Measurements from ENCODE around the gene CGB5.
"Not testable (repeated sequence)": the region's sequence is repeated elsewhere in the genome, so short reads cannot be mapped to it uniquely, and the experiment has no call there.

Gene CGB5

DNA sequence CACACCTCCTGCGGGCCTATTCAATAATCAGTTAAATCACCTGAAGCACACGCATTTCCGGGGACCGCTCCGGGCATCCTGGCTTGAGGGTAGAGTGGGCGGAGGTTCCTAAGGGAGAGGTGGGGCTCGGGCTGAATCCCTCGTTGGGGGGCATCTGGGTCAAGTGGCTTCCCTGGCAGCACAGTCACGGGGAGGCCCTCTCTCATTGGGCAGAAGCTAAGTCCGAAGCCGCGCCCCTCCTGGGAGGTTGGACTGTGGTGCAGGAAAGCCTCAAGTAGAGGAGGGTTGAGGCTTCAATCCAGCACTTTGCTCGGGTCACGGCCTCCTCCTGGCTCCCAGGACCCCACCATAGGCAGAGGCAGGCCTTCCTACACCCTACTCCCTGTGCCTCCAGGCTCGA lies at the start of gene CGB5:
TSS of gene CGB5 (plus strand) at position 301 of the 400 bp plus-strand sequence. CDS start 362 bp downstream, outside the sequence.
- H4K20me1 ChIP-seq (ENCODE audit: insufficient read depth, low read length); H3K27ac ChIP-seq (ENCODE audit: low read length); DNase-seq: not testable (repeated sequence)

DNA sequence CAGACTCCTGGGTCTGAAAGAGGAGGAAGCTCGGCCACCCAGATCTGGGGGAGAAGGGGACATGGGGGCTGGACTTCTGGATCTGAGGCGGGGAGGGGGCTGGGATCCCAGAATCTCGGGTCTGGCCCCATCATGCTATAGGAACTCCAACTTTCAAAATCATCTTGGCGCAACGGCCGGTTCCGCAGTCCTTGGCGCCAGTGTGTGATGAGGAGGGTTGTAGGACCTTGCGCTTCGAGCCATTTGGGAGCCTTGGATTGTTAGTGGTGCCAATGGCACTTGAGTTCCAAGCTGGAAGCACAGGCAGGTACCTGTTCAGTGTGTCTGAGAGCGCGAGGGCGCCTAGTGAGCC lies 49.6 kb upstream of the CGB5 start:
- no peaks in the 10 kb centered on the region for H3F3A ChIP-seq (ENCODE audit: insufficient read depth, low read length)
- H3K79me2 ChIP-seq (ENCODE audit: low read length): peaks cover 79% of the 10 kb centered on the region
- TF ChIP-seq EZH2 (optimal IDR thresholded peaks at IDR 0.05; ENCODE audit: low read depth, low read length) (no peak), EZH2phosphoT487 (IDR thresholded peaks at IDR 0.05; ENCODE audit: low read length) (no peak)
- TF ChIP-seq, protein P1, sequence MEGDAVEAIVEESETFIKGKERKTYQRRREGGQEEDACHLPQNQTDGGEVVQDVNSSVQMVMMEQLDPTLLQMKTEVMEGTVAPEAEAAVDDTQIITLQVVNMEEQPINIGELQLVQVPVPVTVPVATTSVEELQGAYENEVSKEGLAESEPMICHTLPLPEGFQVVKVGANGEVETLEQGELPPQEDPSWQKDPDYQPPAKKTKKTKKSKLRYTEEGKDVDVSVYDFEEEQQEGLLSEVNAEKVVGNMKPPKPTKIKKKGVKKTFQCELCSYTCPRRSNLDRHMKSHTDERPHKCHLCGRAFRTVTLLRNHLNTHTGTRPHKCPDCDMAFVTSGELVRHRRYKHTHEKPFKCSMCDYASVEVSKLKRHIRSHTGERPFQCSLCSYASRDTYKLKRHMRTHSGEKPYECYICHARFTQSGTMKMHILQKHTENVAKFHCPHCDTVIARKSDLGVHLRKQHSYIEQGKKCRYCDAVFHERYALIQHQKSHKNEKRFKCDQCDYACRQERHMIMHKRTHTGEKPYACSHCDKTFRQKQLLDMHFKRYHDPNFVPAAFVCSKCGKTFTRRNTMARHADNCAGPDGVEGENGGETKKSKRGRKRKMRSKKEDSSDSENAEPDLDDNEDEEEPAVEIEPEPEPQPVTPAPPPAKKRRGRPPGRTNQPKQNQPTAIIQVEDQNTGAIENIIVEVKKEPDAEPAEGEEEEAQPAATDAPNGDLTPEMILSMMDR (IDR thresholded peaks at IDR 0.05; ENCODE audit: low read length): no peak
- H3K27ac ChIP-seq (ENCODE audit: low read length): peak overlapping the region; percentile 89; the same call in 1 of the 2 replicates
- H3K9me2 ChIP-seq (replicated peaks; ENCODE audit: insufficient read depth, low read length): no peaks in the 10 kb centered on the region
- H3K9ac ChIP-seq (ENCODE audit: low read length): peak overlapping the region; percentile 87
- H4K20me1 ChIP-seq (ENCODE audit: insufficient read depth, low read length): no peaks in the 10 kb centered on the region
- H3K4me2 ChIP-seq (ENCODE audit: low read depth, low read length): peak overlapping the region; percentile 89
- peaks cover 10% of the 10 kb centered on the region for H3K4me1 ChIP-seq (ENCODE audit: low read length)
- no peak for DNase-seq
- H3K27me3 ChIP-seq (replicated peaks; ENCODE audit: insufficient read depth, low read length): no peaks in the 10 kb centered on the region
- H3K4me3 ChIP-seq (ENCODE audit: low read length): peak overlapping the region; percentile 96
- no peaks in the 10 kb centered on the region for H3K9me3 ChIP-seq (replicated peaks; ENCODE audit: insufficient read depth, low read length)
- peak overlapping the region; percentile 52 for H2AFZ ChIP-seq (ENCODE audit: low read length)
- H3K36me3 ChIP-seq (replicated peaks; ENCODE audit: insufficient read depth, low read length): no peaks in the 10 kb centered on the region

More for the DNA sequence above, at the start of gene CGB5:
- not testable (repeated sequence) for H3K9ac ChIP-seq (ENCODE audit: low read length); H3K4me3 ChIP-seq (ENCODE audit: low read length); H3K9me3 ChIP-seq (replicated peaks; ENCODE audit: insufficient read depth, low read length); H2AFZ ChIP-seq (ENCODE audit: low read length); H3K4me1 ChIP-seq (ENCODE audit: low read length); H3K36me3 ChIP-seq (replicated peaks; ENCODE audit: insufficient read depth, low read length); H3K79me2 ChIP-seq (ENCODE audit: low read length); H3F3A ChIP-seq (ENCODE audit: insufficient read depth, low read length); H3K4me2 ChIP-seq (ENCODE audit: low read depth, low read length); H3K9me2 ChIP-seq (replicated peaks; ENCODE audit: insufficient read depth, low read length)
- peaks cover 27% of the 10 kb centered on the region for H3K27me3 ChIP-seq (replicated peaks; ENCODE audit: insufficient read depth, low read length)

DNA sequence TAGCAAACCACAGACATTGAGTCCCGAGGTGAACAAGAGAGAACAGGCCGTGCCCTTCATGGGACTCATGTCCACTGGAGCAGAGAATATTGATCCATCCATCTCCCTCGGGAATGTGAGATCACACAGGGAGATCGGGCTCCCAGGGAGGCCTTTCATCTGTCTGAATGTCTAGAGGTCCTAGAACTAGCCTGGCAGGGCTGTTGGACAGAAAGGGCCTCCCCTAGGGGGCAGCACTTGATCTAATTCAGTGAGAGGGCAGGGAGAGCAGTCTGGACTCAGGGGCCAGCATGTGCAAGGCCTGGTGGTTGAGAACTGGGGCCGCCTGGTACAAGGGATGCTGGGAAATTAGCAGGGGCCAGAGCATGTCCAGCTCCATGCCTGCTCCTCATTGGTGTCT lies 45.7 kb upstream of the CGB5 start:
- H4K20me1 ChIP-seq (ENCODE audit: insufficient read depth, low read length): no peaks in the 10 kb centered on the region
- H2AFZ ChIP-seq (ENCODE audit: low read length): no peak overlapping the region
- no peaks in the 10 kb centered on the region for H3F3A ChIP-seq (ENCODE audit: insufficient read depth, low read length)
- H3K9me3 ChIP-seq (replicated peaks; ENCODE audit: insufficient read depth, low read length): no peaks in the 10 kb centered on the region
- no peak overlapping the region for H3K4me3 ChIP-seq (ENCODE audit: low read length)
- H3K4me2 ChIP-seq (ENCODE audit: low read depth, low read length): no peak overlapping the region
- H3K27ac ChIP-seq (ENCODE audit: low read length): no peak overlapping the region
- H3K79me2 ChIP-seq (ENCODE audit: low read length): peaks cover 59% of the 10 kb centered on the region
- peaks cover 4% of the 10 kb centered on the region; the same call in 1 of the 2 replicates for H3K4me1 ChIP-seq (ENCODE audit: low read length)
- H3K36me3 ChIP-seq (replicated peaks; ENCODE audit: insufficient read depth, low read length): no peaks in the 10 kb centered on the region; the same call in 1 of the 2 replicates
- peak; percentile 52 for DNase-seq
- H3K27me3 ChIP-seq (replicated peaks; ENCODE audit: insufficient read depth, low read length): no peaks in the 10 kb centered on the region
- no peak for TF ChIP-seq EZH2 (optimal IDR thresholded peaks at IDR 0.05; ENCODE audit: low read depth, low read length)
- TF ChIP-seq, protein P1 (IDR thresholded peaks at IDR 0.05; ENCODE audit: low read length): peak; percentile 56
- H3K9ac ChIP-seq (ENCODE audit: low read length): no peak overlapping the region
- H3K9me2 ChIP-seq (replicated peaks; ENCODE audit: insufficient read depth, low read length): no peaks in the 10 kb centered on the region

DNA sequence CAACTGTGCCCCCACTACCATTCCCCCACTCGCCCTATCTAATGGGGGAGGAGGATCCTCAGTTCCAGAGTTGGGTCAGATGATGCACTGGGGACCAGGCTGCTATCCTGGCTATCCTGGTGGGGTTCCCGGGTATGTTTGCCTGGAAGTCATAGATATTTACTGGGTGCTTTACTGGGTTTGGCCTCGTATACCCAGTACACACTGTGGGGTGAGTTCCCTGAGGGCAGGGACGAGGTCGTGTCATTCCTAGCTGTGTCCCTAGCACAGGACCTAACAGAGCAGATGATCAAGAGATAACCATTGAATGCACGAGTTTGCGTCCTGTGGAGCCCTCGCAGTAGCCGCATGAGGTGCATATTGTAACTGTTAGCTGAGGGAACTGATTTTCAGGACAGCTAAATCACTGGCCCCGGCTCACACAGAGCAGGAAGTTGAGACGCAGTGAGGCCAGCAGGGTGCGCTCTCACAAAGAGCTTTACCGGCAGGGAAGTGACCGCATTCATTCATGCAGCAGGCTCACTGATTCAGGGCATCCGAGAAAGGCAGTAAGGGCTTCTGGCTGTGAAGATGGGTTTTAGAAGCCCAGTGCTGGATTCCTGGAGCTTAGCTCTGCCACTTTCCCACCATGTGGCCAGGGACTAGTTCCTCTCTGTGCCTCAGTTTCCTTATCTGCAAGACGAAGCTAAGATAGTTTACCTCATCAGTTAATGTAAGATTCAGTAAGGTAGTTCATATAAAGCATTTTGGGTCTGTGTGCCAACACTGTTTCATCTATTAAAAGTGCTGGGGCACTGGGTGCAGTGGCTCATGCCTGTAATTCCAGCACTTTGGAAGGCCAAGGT lies 43.9 kb upstream of the CGB5 start:
- Histone ChIP-seq H3K4me2 (ENCODE audit: low read depth, low read length) (no peak overlapping the region), H3K79me2 (ENCODE audit: low read length) (peaks cover 47% of the 10 kb centered on the region), H3K9me3 (replicated peaks; ENCODE audit: insufficient read depth, low read length) (no peaks in the 10 kb centered on the region), H3K4me1 (ENCODE audit: low read length) (peaks cover 4% of the 10 kb centered on the region; the same call in 1 of the 2 replicates), H3K36me3 (replicated peaks; ENCODE audit: insufficient read depth, low read length) (no peaks in the 10 kb centered on the region; the same call in 1 of the 2 replicates), H4K20me1 (ENCODE audit: insufficient read depth, low read length) (no peaks in the 10 kb centered on the region), H3K9ac (ENCODE audit: low read length) (no peak overlapping the region), H2AFZ (ENCODE audit: low read length) (no peak overlapping the region), H3K4me3 (ENCODE audit: low read length) (no peak overlapping the region), H3F3A (ENCODE audit: insufficient read depth, low read length) (no peaks in the 10 kb centered on the region), H3K27ac (ENCODE audit: low read length) (no peak overlapping the region), H3K27me3 (replicated peaks; ENCODE audit: insufficient read depth, low read length) (no peaks in the 10 kb centered on the region), H3K9me2 (replicated peaks; ENCODE audit: insufficient read depth, low read length) (no peaks in the 10 kb centered on the region)
- peak; percentile 37 for DNase-seq
- TF ChIP-seq EZH2phosphoT487 (IDR thresholded peaks at IDR 0.05; ENCODE audit: low read length): no peak
- TF ChIP-seq, protein P1 (IDR thresholded peaks at IDR 0.05; ENCODE audit: low read length): peak; percentile 54
